GM12891 (cell line): Measurements from ENCODE around the gene CDH23.

Experiments used
- POLR2A ChIP-seq: IDR thresholded peaks from 2 replicates; pipeline ENCODE4 v1.6.1; 2011; ENCODE audit warnings: low read depth, low read length, control low read depth
- POLR2AphosphoS5 ChIP-seq: IDR thresholded peaks from 2 replicates; pipeline ENCODE4 v1.6.1; 2011; ENCODE audit warnings: low read depth, low read length, control low read depth
- SPI1 ChIP-seq: IDR thresholded peaks from 2 replicates; pipeline ENCODE4 v1.6.1; 2011; ENCODE audit warnings: low read depth, low read length, control low read depth
- TAF1 ChIP-seq: IDR thresholded peaks from 2 replicates; pipeline ENCODE4 v1.6.1; 2011; ENCODE audit warnings: low read depth, low read length, control low read depth

DNA sequence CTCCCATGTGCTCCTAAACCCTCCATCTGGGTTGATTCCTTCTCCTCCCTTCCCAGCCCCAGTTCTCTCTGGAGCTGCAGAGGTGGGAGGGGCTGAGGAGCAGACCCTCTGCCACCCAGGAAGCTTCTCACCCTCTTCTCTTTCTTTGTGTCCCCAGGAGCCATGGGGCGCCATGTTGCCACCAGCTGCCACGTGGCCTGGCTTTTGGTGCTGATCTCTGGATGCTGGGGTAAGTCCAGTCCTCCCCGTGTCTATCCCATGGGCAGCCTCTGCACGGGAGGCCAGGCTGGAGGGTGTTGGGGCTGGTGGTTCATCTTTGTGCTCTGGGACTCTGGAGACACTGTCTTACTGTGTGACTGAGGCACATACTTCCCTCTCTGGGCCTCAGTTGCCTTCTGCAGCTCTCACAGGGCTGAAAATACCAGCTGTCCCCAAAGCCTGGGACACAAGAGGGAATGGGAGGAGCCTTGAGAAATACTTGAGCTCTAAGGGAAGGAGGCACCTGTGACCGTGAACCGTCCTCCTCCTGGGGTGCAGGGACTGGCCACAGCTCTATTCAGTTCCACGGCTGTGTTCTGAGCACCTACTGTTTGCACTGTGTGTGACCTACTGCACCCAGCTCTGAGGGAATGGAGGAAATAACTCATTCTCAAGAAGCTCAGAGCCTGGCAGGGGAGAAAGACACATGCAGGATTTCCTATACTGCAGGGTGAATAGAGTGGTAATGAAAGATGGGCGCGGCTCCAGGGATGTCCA lies 43.1 kb downstream of the CDH23 start:
- TF ChIP-seq SPI1 (no peak), POLR2A (no peak), POLR2AphosphoS5 (no peak), TAF1 (no peak)
